H9 (cell line): ENCODE measurements around the gene CENPC. TPM values are rescaled to one million over a fixed set of nuclear protein-coding genes. Genes with fewer than 3 reads are reported as not detected.

Source experiments
- DNase-seq: peaks from one replicate; pipeline ENCODE4 v3.0.0-alpha.2; 2017
- H2AFZ ChIP-seq: one replicate; pipeline ENCODE4 v1.6.1; 2013; ENCODE audit warnings: mild to moderate bottlenecking, low read length, control low read depth, moderate library complexity
- H2AK5ac ChIP-seq: 2 replicates; pipeline ENCODE4 v1.6.1; 2013; ENCODE audit warnings: low read length, control low read depth, mixed read lengths; ENCODE audit not compliant: insufficient read length
- H2BK120ac ChIP-seq: one replicate; pipeline ENCODE4 v1.6.1; 2013; ENCODE audit warnings: low read depth, mild to moderate bottlenecking, low read length, control low read depth, inconsistent platforms; ENCODE audit not compliant: poor library complexity, severe bottlenecking
- H2BK12ac ChIP-seq: 2 replicates; pipeline ENCODE4 v1.6.1; 2013; ENCODE audit warnings: low read length, control low read depth, mixed read lengths, low read depth; ENCODE audit not compliant: insufficient read length
- H2BK15ac ChIP-seq: 2 replicates; pipeline ENCODE4 v1.6.1; 2013; ENCODE audit warnings: low read depth, low read length, control low read depth
- H2BK20ac ChIP-seq: one replicate; pipeline ENCODE4 v1.6.1; 2013; ENCODE audit warnings: low read depth, mild to moderate bottlenecking, low read length, control low read depth, inconsistent platforms; ENCODE audit not compliant: poor library complexity, severe bottlenecking
- H2BK5ac ChIP-seq: 2 replicates; pipeline ENCODE4 v1.6.1; 2013; ENCODE audit warnings: low read length, control low read depth, mixed read lengths; ENCODE audit not compliant: insufficient read length
- H3K14ac ChIP-seq: 2 replicates; pipeline ENCODE4 v1.6.1; 2013; ENCODE audit warnings: low read length, control low read depth; ENCODE audit not compliant: insufficient read depth
- H3K18ac ChIP-seq: 2 replicates; pipeline ENCODE4 v1.6.1; 2013; ENCODE audit warnings: low read depth, mild to moderate bottlenecking, mixed read lengths, low read length, control low read depth; ENCODE audit not compliant: insufficient read length
- H3K23ac ChIP-seq: 2 replicates; pipeline ENCODE4 v1.6.1; 2013; ENCODE audit warnings: low read length, control low read depth, mixed read lengths, low read depth; ENCODE audit not compliant: insufficient read length
- H3K23me2 ChIP-seq: 2 replicates; pipeline ENCODE4 v1.6.1; 2013; ENCODE audit warnings: low read depth, mild to moderate bottlenecking, mixed read lengths, low read length, control low read depth; ENCODE audit not compliant: insufficient read length, poor library complexity, severe bottlenecking
- H3K27ac ChIP-seq: 2 replicates; pipeline ENCODE4 v1.5.1; 2013; ENCODE audit warnings: low read length, control low read depth, mixed read lengths, low read depth; ENCODE audit not compliant: insufficient read length
- H3K27me3 ChIP-seq: 2 replicates; pipeline ENCODE4 v1.6.1; 2013; ENCODE audit warnings: low read length, control low read depth, inconsistent platforms; ENCODE audit not compliant: insufficient read depth
- H3K4ac ChIP-seq: 2 replicates; pipeline ENCODE4 v1.6.1; 2013; ENCODE audit warnings: low read depth, mild to moderate bottlenecking, control low read depth, inconsistent platforms, low read length, moderate library complexity
- H3K4me1 ChIP-seq: 2 replicates; pipeline ENCODE4 v1.6.1; 2013; ENCODE audit warnings: low read length, control low read depth, inconsistent platforms; ENCODE audit not compliant: insufficient read depth
- H3K4me2 ChIP-seq: 2 replicates; pipeline ENCODE4 v1.6.1; 2013; ENCODE audit warnings: low read length, control low read depth, mixed read lengths; ENCODE audit not compliant: insufficient read length, insufficient read depth
- H3K56ac ChIP-seq: 2 replicates; pipeline ENCODE4 v1.6.1; 2013; ENCODE audit warnings: low read depth, mild to moderate bottlenecking, mixed read lengths, low read length, control low read depth; ENCODE audit not compliant: insufficient read length
- H3K79me1 ChIP-seq: 2 replicates; pipeline ENCODE4 v1.6.1; 2013; ENCODE audit warnings: low read depth, mild to moderate bottlenecking, moderate library complexity, low read length, control low read depth, inconsistent platforms; ENCODE audit not compliant: insufficient read depth, poor library complexity, severe bottlenecking
- H3K79me2 ChIP-seq: 2 replicates; pipeline ENCODE4 v1.6.1; 2013; ENCODE audit warnings: low read length, control low read depth, inconsistent platforms; ENCODE audit not compliant: insufficient read depth
- H3K9ac ChIP-seq: 2 replicates; pipeline ENCODE4 v1.6.1; 2013; ENCODE audit warnings: low read length, control low read depth, mixed read lengths; ENCODE audit not compliant: insufficient read length; ENCODE audit errors: extremely low read depth
- H3K9me3 ChIP-seq: one replicate; pipeline ENCODE4 v1.6.1; 2013; ENCODE audit warnings: low read depth, low read length, inconsistent platforms; ENCODE audit not compliant: control insufficient read depth
- H3T11ph ChIP-seq: one replicate; pipeline ENCODE4 v1.6.1; 2013; ENCODE audit warnings: mild to moderate bottlenecking, low read length, control low read depth, inconsistent platforms
- H4K20me1 ChIP-seq: one replicate; pipeline ENCODE4 v1.6.1; 2013; ENCODE audit not compliant: control insufficient read depth, insufficient read length, insufficient read depth
- H4K5ac ChIP-seq: 2 replicates; pipeline ENCODE4 v1.6.1; 2013; ENCODE audit warnings: low read depth, mild to moderate bottlenecking, mixed read lengths, low read length, control low read depth; ENCODE audit not compliant: insufficient read length
- H4K8ac ChIP-seq: replicated peaks from 2 replicates; pipeline ENCODE4 v1.6.1; 2013; ENCODE audit warnings: low read length, control low read depth, mixed read lengths, low read depth; ENCODE audit not compliant: insufficient read length
- H4K91ac ChIP-seq: 2 replicates; pipeline ENCODE4 v1.6.1; 2013; ENCODE audit warnings: low read depth, mild to moderate bottlenecking, moderate library complexity, mixed read lengths, low read length, control low read depth; ENCODE audit not compliant: insufficient read length
- H3K27ac Mint-ChIP-seq, 3 experiments: 2 replicates in 2 of 3; 3 replicates in 1 of 3; pipeline ENCODE4 v1.8.0; 2020 to 2021; ENCODE audit warnings: mixed read lengths in 3 of 3, mild to moderate bottlenecking in 1 of 3, moderate library complexity in 1 of 3
- H3K27me3 Mint-ChIP-seq: 2 replicates; pipeline ENCODE4 v1.8.0; 2021; ENCODE audit warnings: low read depth, mild to moderate bottlenecking, moderate library complexity, mixed read lengths
- H3K36me3 Mint-ChIP-seq, 3 experiments: 2 replicates in 2 of 3; 3 replicates in 1 of 3; pipeline ENCODE4 v1.8.0; 2020 to 2021; ENCODE audit warnings: low read depth in 3 of 3, mixed read lengths in 3 of 3; ENCODE audit not compliant: insufficient read depth in 1 of 3
- H3K4me1 Mint-ChIP-seq, 2 experiments: 2 replicates each; pipeline ENCODE4 v1.8.0; 2020; ENCODE audit warnings: mixed read lengths in 2 of 2
- H3K4me3 Mint-ChIP-seq, 2 experiments: 2 replicates in 1 of 2; 3 replicates in 1 of 2; pipeline ENCODE4 v1.8.0; 2020 to 2021; ENCODE audit warnings: mild to moderate bottlenecking in 2 of 2, mixed read lengths in 2 of 2, moderate library complexity in 1 of 2
- H3K9me3 Mint-ChIP-seq, 2 experiments: 2 replicates in 1 of 2; 3 replicates in 1 of 2; pipeline ENCODE4 v1.8.0; 2020; ENCODE audit warnings: mild to moderate bottlenecking in 2 of 2, mixed read lengths in 2 of 2, moderate library complexity in 1 of 2
- WGBS: extraction: QIAGEN DNeasy Blood & Tissue Kit; methylation state at CpG from one replicate; pipeline ENCODE4 v1.1.7; 2013; ENCODE audit warnings: missing lambda C conversion rate, low lambda C conversion rate, mixed read lengths; ENCODE audit not compliant: insufficient read length; ENCODE audit errors: extremely low coverage; 5-methylcytosine and 5-hydroxymethylcytosine counted together
- total RNA-seq: library from RNA; stranded (reverse); gene quantifications from 2 replicates; pipeline ENCODE4 v1.2.1, GENCODE V29; 2021
- TF ChIP-seq, protein P1 (sequence below): fragments of 200-600 bp; sonication (generic); conservative IDR thresholded peaks from 3 replicates; pipeline ENCODE4 v1.8.0; 2021; ENCODE audit warnings: antibody characterized with exemption, mild to moderate bottlenecking

CENPC gene
- total RNA-seq, 1 experiment from 2014 or later: 18.8 TPM

DNA sequence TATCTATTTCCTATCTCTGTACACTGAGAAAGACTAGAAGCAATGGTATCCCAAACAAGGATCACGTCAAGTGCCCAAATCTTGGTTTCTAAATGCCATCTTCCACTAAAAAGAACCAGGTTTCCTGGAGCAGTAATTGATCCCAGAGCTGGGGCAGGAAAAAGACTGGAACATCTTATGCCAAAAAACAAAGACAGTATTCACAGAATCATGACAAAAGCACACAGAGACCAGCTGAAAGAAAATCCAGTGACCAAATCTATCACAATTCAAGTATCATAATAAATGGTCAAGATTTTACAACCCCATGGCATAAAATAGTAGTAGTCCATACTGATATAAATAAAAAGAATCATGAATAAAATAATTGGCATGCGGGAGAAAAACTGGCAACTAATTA is 44.9 kb downstream of the CENPC start:
- Histone ChIP-seq H3K23me2 (no peaks in the 10 kb centered on the region), H3K18ac (no peak overlapping the region), H2AFZ (no peak overlapping the region), H3K9me3 (no peaks in the 10 kb centered on the region), H2BK15ac (no peak overlapping the region), H3K27ac (no peak overlapping the region), H3K23ac (no peak overlapping the region), H3K9ac (no peak overlapping the region), H2AK5ac (no peak overlapping the region), H3K27me3 (no peaks in the 10 kb centered on the region), H3K4me2 (no peak overlapping the region), H3K14ac (no peak overlapping the region), H2BK120ac (no peak overlapping the region), H3K4me1 (no peaks in the 10 kb centered on the region), H3K56ac (no peak overlapping the region), H3K4ac (no peak overlapping the region), H3K79me1 (no peaks in the 10 kb centered on the region), H2BK12ac (no peak overlapping the region), H4K91ac (no peak overlapping the region), H3T11ph (no peak overlapping the region), H4K5ac (no peak overlapping the region), H2BK5ac (no peak overlapping the region), H4K8ac (no peak overlapping the region), H2BK20ac (no peak overlapping the region), H3K79me2 (no peaks in the 10 kb centered on the region), H4K20me1 (no peaks in the 10 kb centered on the region)
- Mint-ChIP-seq H3K4me1 (no peaks in the 10 kb centered on the region), H3K27ac (no peak overlapping the region), H3K4me3 (no peak overlapping the region), H3K27me3 (no peaks in the 10 kb centered on the region), H3K9me3 (no peaks in the 10 kb centered on the region), H3K36me3 (peaks cover 3 to 32% (median 19%) of the 10 kb centered on the region in 3 experiments; a peak in 6 of 7 replicates)
- DNase-seq: no peak
- TF ChIP-seq, protein P1, sequence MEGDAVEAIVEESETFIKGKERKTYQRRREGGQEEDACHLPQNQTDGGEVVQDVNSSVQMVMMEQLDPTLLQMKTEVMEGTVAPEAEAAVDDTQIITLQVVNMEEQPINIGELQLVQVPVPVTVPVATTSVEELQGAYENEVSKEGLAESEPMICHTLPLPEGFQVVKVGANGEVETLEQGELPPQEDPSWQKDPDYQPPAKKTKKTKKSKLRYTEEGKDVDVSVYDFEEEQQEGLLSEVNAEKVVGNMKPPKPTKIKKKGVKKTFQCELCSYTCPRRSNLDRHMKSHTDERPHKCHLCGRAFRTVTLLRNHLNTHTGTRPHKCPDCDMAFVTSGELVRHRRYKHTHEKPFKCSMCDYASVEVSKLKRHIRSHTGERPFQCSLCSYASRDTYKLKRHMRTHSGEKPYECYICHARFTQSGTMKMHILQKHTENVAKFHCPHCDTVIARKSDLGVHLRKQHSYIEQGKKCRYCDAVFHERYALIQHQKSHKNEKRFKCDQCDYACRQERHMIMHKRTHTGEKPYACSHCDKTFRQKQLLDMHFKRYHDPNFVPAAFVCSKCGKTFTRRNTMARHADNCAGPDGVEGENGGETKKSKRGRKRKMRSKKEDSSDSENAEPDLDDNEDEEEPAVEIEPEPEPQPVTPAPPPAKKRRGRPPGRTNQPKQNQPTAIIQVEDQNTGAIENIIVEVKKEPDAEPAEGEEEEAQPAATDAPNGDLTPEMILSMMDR: no peak
- WGBS: no CpG with 5 or more reads among the region's 2 CpGs
